ENCODE measurements around the gene PHIP. TPM values are rescaled to one million over a fixed set of nuclear protein-coding genes. Genes with fewer than 3 reads are reported as not detected.

PHIP gene
- total RNA-seq, 1 experiment from 2014 or later = 22.6 TPM

GRCh38 chr6:79034865-79035264 is 43.2 kb downstream of the PHIP start:
- Histone ChIP-seq H3K79me2 (ENCODE audit: insufficient read depth, low read length) (peaks cover 29% of the 10 kb centered on the region), H3K9ac (ENCODE audit: low read length) (no peak overlapping the region), H3K9me3 (ENCODE audit: control insufficient read depth in 1 of 2, insufficient read depth in 1 of 2, low read depth in 1 of 2, low read length in 2 of 2) (no peaks in the 10 kb centered on the region), H3K4me2 (ENCODE audit: low read length) (no peak overlapping the region), H4K20me1 (ENCODE audit: insufficient read depth) (no peaks in the 10 kb centered on the region), H3K4me1 (ENCODE audit: control insufficient read depth in 1 of 2, insufficient read depth in 2 of 2, low read length in 2 of 2) (no peaks in the 10 kb centered on the region), H3K9me2 (ENCODE audit: insufficient read depth) (no peaks in the 10 kb centered on the region), H3K27ac (ENCODE audit: low read depth, low read length) (no peak overlapping the region), H3K36me3 (ENCODE audit: control insufficient read depth in 1 of 2, insufficient read depth in 2 of 2, low read length in 2 of 2) (no peaks in the 10 kb centered on the region), H3K4me3 (replicated peaks in 1 of 2; ENCODE audit: low read depth in 1 of 2, low read length in 2 of 2) (no peak overlapping the region), H2AFZ (ENCODE audit: low read depth, low read length, poor library complexity, severe bottlenecking) (no peak overlapping the region), H3K27me3 (ENCODE audit: insufficient read depth, low read length) (no peaks in the 10 kb centered on the region)
- no peak for TF ChIP-seq REST (IDR thresholded peaks at IDR 0.05; ENCODE audit: low read depth)
- TF ChIP-seq FOSL1 (IDR thresholded peaks at IDR 0.05; ENCODE audit: low read depth) = no peak
- TF ChIP-seq ELF1 (IDR thresholded peaks at IDR 0.05; ENCODE audit: borderline replicate concordance, low read depth) = no peak
- RAD21 ChIA-PET (ENCODE audit: low non-redundant PET in 1 of 2, low total read pairs in 2 of 2, uncharacterized antibody in 2 of 2, unreplicated experiment in 2 of 2) = no interaction called here
- intact Hi-C loops (cut with micrococcal nuclease) = no loop called here
- DNase-seq (ENCODE audit: low read depth, low spot score) = no peak
- POLR2A ChIA-PET = no interaction called here
- no peak for ATAC-seq
- no TSS peak for BruUV-seq (replicated peaks)
- CTCF ChIA-PET = no interaction called here

GRCh38 chr6:79033279-79033678 is 44.8 kb downstream of the PHIP start:
- CTCF ChIA-PET = no interaction called here

More at GRCh38 chr6:79033279-79033678, 44.8 kb downstream of the PHIP start:
- TF ChIP-seq ZBTB33 (IDR thresholded peaks at IDR 0.05; ENCODE audit: extremely low read depth, insufficient replicate concordance, low read length) (no peak), SIN3A (IDR thresholded peaks at IDR 0.05; ENCODE audit: low read depth) (no peak), CTCF (IDR thresholded peaks at IDR 0.05 in 2 of 3, conservative IDR thresholded peaks at IDR 0.05 in 1 of 3; ENCODE audit: borderline replicate concordance in 1 of 3, insufficient read depth in 1 of 3, low read depth in 2 of 3, low read length in 2 of 3) (no peak), FOSL1 (IDR thresholded peaks at IDR 0.05; ENCODE audit: low read depth) (no peak), EGR1 (IDR thresholded peaks at IDR 0.05; ENCODE audit: low read depth) (no peak)
- no peaks in the 10 kb centered on the region for H4K20me1 ChIP-seq (ENCODE audit: insufficient read depth)
- ChIA-PET RAD21 (ENCODE audit: low non-redundant PET in 1 of 2, low total read pairs in 2 of 2, uncharacterized antibody in 2 of 2, unreplicated experiment in 2 of 2) (no interaction called here), POLR2A (no interaction called here)
- DNase-seq (ENCODE audit: low read depth, low spot score) = no peak
- no peak overlapping the region for H2AFZ ChIP-seq (ENCODE audit: low read depth, low read length, poor library complexity, severe bottlenecking)
- no peaks in the 10 kb centered on the region for H3K4me1 ChIP-seq (ENCODE audit: control insufficient read depth in 1 of 2, insufficient read depth in 2 of 2, low read length in 2 of 2)
- no peaks in the 10 kb centered on the region for H3K36me3 ChIP-seq (ENCODE audit: control insufficient read depth in 1 of 2, insufficient read depth in 2 of 2, low read length in 2 of 2)
- H3K9ac ChIP-seq (ENCODE audit: low read length) = no peak overlapping the region
- H3K79me2 ChIP-seq (ENCODE audit: insufficient read depth, low read length) = peaks cover 34% of the 10 kb centered on the region
- H3K27ac ChIP-seq (ENCODE audit: low read depth, low read length) = no peak overlapping the region
- H3K9me2 ChIP-seq (ENCODE audit: insufficient read depth) = no peaks in the 10 kb centered on the region
- no peaks in the 10 kb centered on the region for H3K27me3 ChIP-seq (ENCODE audit: insufficient read depth, low read length)
- no peak overlapping the region for H3K4me3 ChIP-seq (replicated peaks in 1 of 2; ENCODE audit: low read depth in 1 of 2, low read length in 2 of 2)
- BruUV-seq (replicated peaks) = no TSS peak
- no peak overlapping the region for H3K4me2 ChIP-seq (ENCODE audit: low read length)
- no peaks in the 10 kb centered on the region for H3K9me3 ChIP-seq (ENCODE audit: control insufficient read depth in 1 of 2, insufficient read depth in 1 of 2, low read depth in 1 of 2, low read length in 2 of 2)
- no peak for ATAC-seq
- intact Hi-C loops (cut with micrococcal nuclease) = no loop called here

All from HCT116 (cell line).